K562 (cell line): Measurements from ENCODE around the gene JPH3. TPM values are rescaled to one million over a fixed set of nuclear protein-coding genes. Genes with fewer than 3 reads are reported as not detected.

ENCODE experiments used
- CXXC5 ChIP-seq: fragments of 250-450 bp; sonication (Bioruptor Pico); IDR thresholded peaks from 2 replicates; pipeline ENCODE4 v1.8.0; 2022; ENCODE audit warnings: inconsistent platforms, mild to moderate bottlenecking, moderate library complexity
- MTF1 ChIP-seq: fragments of 250-450 bp; sonication (Bioruptor Pico); IDR thresholded peaks from 2 replicates; pipeline ENCODE4 v1.9.0; 2021; ENCODE audit warnings: moderate library complexity, mild to moderate bottlenecking, inconsistent platforms, borderline replicate concordance
- NBN ChIP-seq: fragments of 450-650 bp; IDR thresholded peaks from 2 replicates; pipeline ENCODE4 v1.6.1; 2016; ENCODE audit warnings: low read depth, mild to moderate bottlenecking
- RB1 ChIP-seq: fragments of 450-650 bp; IDR thresholded peaks from 2 replicates; pipeline ENCODE4 v1.6.1; 2017; ENCODE audit warnings: low read depth, mild to moderate bottlenecking
- RBM17 ChIP-seq: fragments of 200-400 bp; formaldehyde crosslinking; IDR thresholded peaks from 2 replicates; pipeline ENCODE4 v1.6.1; 2017; ENCODE audit warnings: low read depth, mild to moderate bottlenecking, low read length, borderline replicate concordance
- RUNX1 ChIP-seq: sonication (generic); IDR thresholded peaks from 2 replicates; pipeline ENCODE4 v1.6.1; 2016; ENCODE audit warnings: antibody characterized with exemption, low read depth
- SMARCA4 ChIP-seq: fragments of 450-650 bp; IDR thresholded peaks from 2 replicates; pipeline ENCODE4 v1.6.1; 2016
- SMARCE1 ChIP-seq: fragments of 450-650 bp; IDR thresholded peaks from 2 replicates; pipeline ENCODE4 v1.7.1; 2016; ENCODE audit warnings: mild to moderate bottlenecking
- STAT5A ChIP-seq: IDR thresholded peaks from 2 replicates; pipeline ENCODE4 v1.6.1; 2012; ENCODE audit warnings: low read length, inconsistent platforms, borderline replicate concordance
- ZFP36 ChIP-seq: fragments of 150-350 bp; IDR thresholded peaks from 2 replicates; pipeline ENCODE4 v1.6.1; 2018; ENCODE audit warnings: low read length, low read depth; ENCODE audit not compliant: partially characterized antibody
- ZNF347 ChIP-seq: fragments of 450-650 bp; formaldehyde crosslinking; IDR thresholded peaks from 2 replicates; pipeline ENCODE4 v1.4.0; 2020; ENCODE audit warnings: low read depth, mild to moderate bottlenecking, moderate library complexity
- polyA plus RNA-seq, 8 experiments: library from polyadenylated mRNA; depleted of rRNA in 4 of 8; stranded (reverse) in 5 of 8; unstranded in 3 of 8; fragments of >200 nt; fragmentation: Nextera tagmentation in 2 of 8; fragmentation: Illumina TruSeq in 1 of 8; extraction: Ambion mirVana in 2 of 8; extraction: Trizol in 1 of 8; gene quantifications; 2 replicates each; pipeline versions ENCODE4 v1.2.1 to v1.2.3, GENCODE V29; 2011 to 2014; ENCODE audit warnings: inconsistent platforms in 1 of 8, missing spikeins in 1 of 8
- total RNA-seq, 7 experiments: library from RNA; depleted of rRNA in 6 of 7; stranded (reverse); fragments of >200 nt in 6 of 7; fragmentation: Illumina TruSeq in 2 of 7; extraction: Trizol in 2 of 7; gene quantifications; 2 replicates each; pipeline versions ENCODE4 v1.2.1 to v1.2.3, GENCODE V29; 2011 to 2021; ENCODE audit warnings: low replicate concordance in 1 of 7
- TF ChIP-seq, protein P1 (sequence below): fragments of 250-450 bp; sonication (Bioruptor Pico); IDR thresholded peaks from 2 replicates; pipeline ENCODE4 v1.9.0; 2021; ENCODE audit warnings: mild to moderate bottlenecking
- TF ChIP-seq, protein P2 (sequence below): fragments of 250-450 bp; sonication (Bioruptor Pico); IDR thresholded peaks from 2 replicates; pipeline ENCODE4 v1.4.0; 2020
- TF ChIP-seq, protein P3 (sequence below): fragments of 450-650 bp; formaldehyde crosslinking; IDR thresholded peaks from 2 replicates; pipeline ENCODE4 v1.4.0; 2020; ENCODE audit warnings: mild to moderate bottlenecking
- TF ChIP-seq, protein P4 (sequence below): fragments of 450-650 bp; IDR thresholded peaks from 2 replicates; pipeline ENCODE4 v1.6.1; 2016
- TF ChIP-seq, protein P5 (sequence below), 2 experiments: IDR thresholded peaks; 2 replicates each; pipeline ENCODE4 v1.6.1; 2012; ENCODE audit warnings: improper control_type of control experiment in 2 of 2, low read depth in 2 of 2, low read length in 2 of 2, borderline replicate concordance in 1 of 2
- TF ChIP-seq, protein P6 (sequence below), 2 experiments: IDR thresholded peaks; 2 replicates each; pipeline ENCODE4 v1.6.1; 2011; ENCODE audit warnings: borderline replicate concordance in 1 of 2, control low read depth in 1 of 2, low read depth in 1 of 2, low read length in 1 of 2, mild to moderate bottlenecking in 1 of 2, mixed read lengths in 1 of 2, moderate library complexity in 1 of 2; ENCODE audit not compliant: insufficient read depth in 1 of 2, insufficient read length in 1 of 2, poor library complexity in 1 of 2, severe bottlenecking in 1 of 2; ENCODE audit errors: extremely low read depth in 1 of 2
- TF ChIP-seq, protein P7 (sequence below), 3 experiments: IDR thresholded peaks in 2 of 3; conservative IDR thresholded peaks in 1 of 3; 2 replicates each; pipeline ENCODE4 v1.5.1; 2011 to 2012; ENCODE audit warnings: low read length in 3 of 3, mild to moderate bottlenecking in 3 of 3, control low read depth in 2 of 3, improper control_type of control experiment in 1 of 3, inconsistent platforms in 1 of 3, low read depth in 1 of 3, mixed read lengths in 1 of 3, moderate library complexity in 1 of 3; ENCODE audit not compliant: insufficient read depth in 2 of 3

JPH3 gene
- total and polyA plus RNA-seq, 9 of the 15 experiments (the other 6 are each of a cell fraction or from before 2014, with no cell fraction given), result 0.01 TPM; not detected in 8

DNA sequence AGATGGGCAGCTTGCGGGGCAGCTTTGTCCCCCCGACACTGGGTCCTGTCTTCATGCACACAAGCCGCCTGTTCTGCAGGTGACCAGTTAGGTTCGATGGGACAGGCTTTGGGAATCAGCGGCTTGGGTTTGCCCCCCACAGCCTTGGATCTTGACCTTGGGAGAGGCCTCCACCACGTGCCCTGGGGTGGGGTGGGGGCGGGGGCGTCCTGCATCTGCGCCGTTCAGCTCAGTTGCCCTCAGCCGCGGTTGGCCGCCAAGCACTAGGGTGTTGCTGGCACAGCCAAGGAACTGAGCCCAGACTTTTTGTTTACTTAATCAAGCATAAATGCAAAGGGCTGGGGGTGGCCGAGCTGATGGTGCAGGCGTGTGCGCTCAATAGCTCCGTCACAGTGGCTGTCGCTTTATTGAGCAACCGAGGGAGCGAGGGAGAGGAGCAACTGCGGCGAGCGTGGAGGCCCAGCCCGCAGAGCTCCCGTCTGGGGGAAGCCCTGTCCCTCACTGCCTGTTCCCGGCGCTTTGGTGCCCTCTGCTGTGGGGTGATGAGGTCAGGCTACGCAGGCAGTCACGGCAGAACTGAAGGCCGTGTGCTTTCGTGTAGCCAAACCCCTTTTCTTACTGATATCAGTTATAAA lies 33.9 kb downstream of the JPH3 start (continued):
- TF ChIP-seq RBM17 (no peak), SMARCE1 (0 out of 2 replicates have a peak, but pooled peaks have one; percentile 16), ZNF347 (no peak), CXXC5 (CRISPR knock-in tag) (peak; percentile 55), RUNX1 (no peak), MTF1 (no peak), NBN (no peak), ZFP36 (peak; percentile 22), SMARCA4 (no peak), STAT5A (no peak), RB1 (peak; percentile 62; the same call in 1 of the 2 replicates)
- TF ChIP-seq, protein P1, sequence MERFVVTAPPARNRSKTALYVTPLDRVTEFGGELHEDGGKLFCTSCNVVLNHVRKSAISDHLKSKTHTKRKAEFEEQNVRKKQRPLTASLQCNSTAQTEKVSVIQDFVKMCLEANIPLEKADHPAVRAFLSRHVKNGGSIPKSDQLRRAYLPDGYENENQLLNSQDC (CRISPR knock-in tag), result no peak
- TF ChIP-seq, protein P2, sequence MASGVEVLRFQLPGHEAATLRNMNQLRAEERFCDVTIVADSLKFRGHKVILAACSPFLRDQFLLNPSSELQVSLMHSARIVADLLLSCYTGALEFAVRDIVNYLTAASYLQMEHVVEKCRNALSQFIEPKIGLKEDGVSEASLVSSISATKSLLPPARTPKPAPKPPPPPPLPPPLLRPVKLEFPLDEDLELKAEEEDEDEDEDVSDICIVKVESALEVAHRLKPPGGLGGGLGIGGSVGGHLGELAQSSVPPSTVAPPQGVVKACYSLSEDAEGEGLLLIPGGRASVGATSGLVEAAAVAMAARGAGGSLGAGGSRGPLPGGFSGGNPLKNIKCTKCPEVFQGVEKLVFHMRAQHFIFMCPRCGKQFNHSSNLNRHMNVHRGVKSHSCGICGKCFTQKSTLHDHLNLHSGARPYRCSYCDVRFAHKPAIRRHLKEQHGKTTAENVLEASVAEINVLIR, result no peak
- TF ChIP-seq, protein P3, sequence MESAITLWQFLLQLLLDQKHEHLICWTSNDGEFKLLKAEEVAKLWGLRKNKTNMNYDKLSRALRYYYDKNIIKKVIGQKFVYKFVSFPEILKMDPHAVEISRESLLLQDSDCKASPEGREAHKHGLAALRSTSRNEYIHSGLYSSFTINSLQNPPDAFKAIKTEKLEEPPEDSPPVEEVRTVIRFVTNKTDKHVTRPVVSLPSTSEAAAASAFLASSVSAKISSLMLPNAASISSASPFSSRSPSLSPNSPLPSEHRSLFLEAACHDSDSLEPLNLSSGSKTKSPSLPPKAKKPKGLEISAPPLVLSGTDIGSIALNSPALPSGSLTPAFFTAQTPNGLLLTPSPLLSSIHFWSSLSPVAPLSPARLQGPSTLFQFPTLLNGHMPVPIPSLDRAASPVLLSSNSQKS (CRISPR knock-in tag), result no peak
- TF ChIP-seq, protein P4, sequence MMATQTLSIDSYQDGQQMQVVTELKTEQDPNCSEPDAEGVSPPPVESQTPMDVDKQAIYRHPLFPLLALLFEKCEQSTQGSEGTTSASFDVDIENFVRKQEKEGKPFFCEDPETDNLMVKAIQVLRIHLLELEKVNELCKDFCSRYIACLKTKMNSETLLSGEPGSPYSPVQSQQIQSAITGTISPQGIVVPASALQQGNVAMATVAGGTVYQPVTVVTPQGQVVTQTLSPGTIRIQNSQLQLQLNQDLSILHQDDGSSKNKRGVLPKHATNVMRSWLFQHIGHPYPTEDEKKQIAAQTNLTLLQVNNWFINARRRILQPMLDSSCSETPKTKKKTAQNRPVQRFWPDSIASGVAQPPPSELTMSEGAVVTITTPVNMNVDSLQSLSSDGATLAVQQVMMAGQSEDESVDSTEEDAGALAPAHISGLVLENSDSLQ, result 0 out of 2 replicates have a peak, but pooled peaks have one; percentile 9
- TF ChIP-seq, protein P5, sequence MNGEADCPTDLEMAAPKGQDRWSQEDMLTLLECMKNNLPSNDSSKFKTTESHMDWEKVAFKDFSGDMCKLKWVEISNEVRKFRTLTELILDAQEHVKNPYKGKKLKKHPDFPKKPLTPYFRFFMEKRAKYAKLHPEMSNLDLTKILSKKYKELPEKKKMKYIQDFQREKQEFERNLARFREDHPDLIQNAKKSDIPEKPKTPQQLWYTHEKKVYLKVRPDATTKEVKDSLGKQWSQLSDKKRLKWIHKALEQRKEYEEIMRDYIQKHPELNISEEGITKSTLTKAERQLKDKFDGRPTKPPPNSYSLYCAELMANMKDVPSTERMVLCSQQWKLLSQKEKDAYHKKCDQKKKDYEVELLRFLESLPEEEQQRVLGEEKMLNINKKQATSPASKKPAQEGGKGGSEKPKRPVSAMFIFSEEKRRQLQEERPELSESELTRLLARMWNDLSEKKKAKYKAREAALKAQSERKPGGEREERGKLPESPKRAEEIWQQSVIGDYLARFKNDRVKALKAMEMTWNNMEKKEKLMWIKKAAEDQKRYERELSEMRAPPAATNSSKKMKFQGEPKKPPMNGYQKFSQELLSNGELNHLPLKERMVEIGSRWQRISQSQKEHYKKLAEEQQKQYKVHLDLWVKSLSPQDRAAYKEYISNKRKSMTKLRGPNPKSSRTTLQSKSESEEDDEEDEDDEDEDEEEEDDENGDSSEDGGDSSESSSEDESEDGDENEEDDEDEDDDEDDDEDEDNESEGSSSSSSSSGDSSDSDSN (IDR thresholded peaks at IDR 0.05; ENCODE audit: borderline replicate concordance in 1 of 2, low read depth in 2 of 2, low read length in 2 of 2), result peak in 1 of 2 experiments; percentile 85; a peak in 2 of 4 replicates
- TF ChIP-seq, protein P6, sequence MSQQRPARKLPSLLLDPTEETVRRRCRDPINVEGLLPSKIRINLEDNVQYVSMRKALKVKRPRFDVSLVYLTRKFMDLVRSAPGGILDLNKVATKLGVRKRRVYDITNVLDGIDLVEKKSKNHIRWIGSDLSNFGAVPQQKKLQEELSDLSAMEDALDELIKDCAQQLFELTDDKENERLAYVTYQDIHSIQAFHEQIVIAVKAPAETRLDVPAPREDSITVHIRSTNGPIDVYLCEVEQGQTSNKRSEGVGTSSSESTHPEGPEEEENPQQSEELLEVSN (IDR thresholded peaks at IDR 0.05; ENCODE audit: borderline replicate concordance in 1 of 2, extremely low read depth in 1 of 2, insufficient read depth in 1 of 2, insufficient read length in 1 of 2, low read depth in 1 of 2, low read length in 1 of 2, poor library complexity in 1 of 2, severe bottlenecking in 1 of 2), result no peak
- TF ChIP-seq, protein P7, sequence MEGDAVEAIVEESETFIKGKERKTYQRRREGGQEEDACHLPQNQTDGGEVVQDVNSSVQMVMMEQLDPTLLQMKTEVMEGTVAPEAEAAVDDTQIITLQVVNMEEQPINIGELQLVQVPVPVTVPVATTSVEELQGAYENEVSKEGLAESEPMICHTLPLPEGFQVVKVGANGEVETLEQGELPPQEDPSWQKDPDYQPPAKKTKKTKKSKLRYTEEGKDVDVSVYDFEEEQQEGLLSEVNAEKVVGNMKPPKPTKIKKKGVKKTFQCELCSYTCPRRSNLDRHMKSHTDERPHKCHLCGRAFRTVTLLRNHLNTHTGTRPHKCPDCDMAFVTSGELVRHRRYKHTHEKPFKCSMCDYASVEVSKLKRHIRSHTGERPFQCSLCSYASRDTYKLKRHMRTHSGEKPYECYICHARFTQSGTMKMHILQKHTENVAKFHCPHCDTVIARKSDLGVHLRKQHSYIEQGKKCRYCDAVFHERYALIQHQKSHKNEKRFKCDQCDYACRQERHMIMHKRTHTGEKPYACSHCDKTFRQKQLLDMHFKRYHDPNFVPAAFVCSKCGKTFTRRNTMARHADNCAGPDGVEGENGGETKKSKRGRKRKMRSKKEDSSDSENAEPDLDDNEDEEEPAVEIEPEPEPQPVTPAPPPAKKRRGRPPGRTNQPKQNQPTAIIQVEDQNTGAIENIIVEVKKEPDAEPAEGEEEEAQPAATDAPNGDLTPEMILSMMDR (IDR thresholded peaks at IDR 0.05 in 2 of 3, conservative IDR thresholded peaks at IDR 0.05 in 1 of 3; ENCODE audit: insufficient read depth in 2 of 3, low read depth in 1 of 3, low read length in 3 of 3), result peak; percentile 83 to 88 (median 88)
